ENCODE results near the gene CTAGE15. TPM values are rescaled to one million over a fixed set of nuclear protein-coding genes. Genes with fewer than 3 reads are reported as not detected.
"Not testable (repeated sequence)": the region's sequence is repeated elsewhere in the genome, so short reads cannot be mapped to it uniquely, and the experiment has no call there.

The CTAGE15 gene
- 0.47 TPM for total RNA-seq

GRCh38 chr7:143571501-143571900 lies at the start of gene CTAGE15:
TSS of gene CTAGE15 (plus strand) at chr7:143571801. CDS start at chr7:143571818, 17 bp downstream.
- DNase-seq, result not testable (repeated sequence)

GRCh38 chr7:143522309-143522916 lies 49.2 kb upstream of the CTAGE15 start:
- DNase-seq, result not testable (repeated sequence)

- DNase-seq, result not testable (repeated sequence)
Observed at GRCh38 chr7:143531169-143531926, 40.3 kb upstream of the CTAGE15 start.

GRCh38 chr7:143531932-143532331 lies 39.7 kb upstream of the CTAGE15 start:
- DNase-seq, result not testable (repeated sequence)

- DNase-seq, result not testable (repeated sequence)
Observed at GRCh38 chr7:143533213-143533839, 38.3 kb upstream of the CTAGE15 start.

GRCh38 chr7:143536443-143536842 lies 35.2 kb upstream of the CTAGE15 start:
- DNase-seq, result not testable (repeated sequence)

- not testable (repeated sequence) for DNase-seq
Observed at GRCh38 chr7:143543288-143544038, 28.1 kb upstream of the CTAGE15 start.

GRCh38 chr7:143555968-143556367 lies 15.6 kb upstream of the CTAGE15 start:
- DNase-seq, result not testable (repeated sequence)

- DNase-seq, result not testable (repeated sequence)
Observed at GRCh38 chr7:143563306-143563705, 8.3 kb upstream of the CTAGE15 start.

GRCh38 chr7:143566001-143566400 lies 5.6 kb upstream of the CTAGE15 start:
- DNase-seq, result not testable (repeated sequence)

GRCh38 chr7:143588183-143588582 lies 16.6 kb downstream of the CTAGE15 start:
- not testable (repeated sequence) for DNase-seq

- not testable (repeated sequence) for DNase-seq
Observed at GRCh38 chr7:143589897-143590296, 18.3 kb downstream of the CTAGE15 start.

- DNase-seq, result not testable (repeated sequence)
Observed at GRCh38 chr7:143598086-143598485, 26.5 kb downstream of the CTAGE15 start.

GRCh38 chr7:143603549-143603948 lies 31.9 kb downstream of the CTAGE15 start:
- not testable (repeated sequence) for DNase-seq

- DNase-seq, result not testable (repeated sequence)
Observed at GRCh38 chr7:143606088-143606487, 34.5 kb downstream of the CTAGE15 start.

- not testable (repeated sequence) for DNase-seq
Observed at GRCh38 chr7:143615545-143615944, 43.9 kb downstream of the CTAGE15 start.

GRCh38 chr7:143617204-143617603 lies 45.6 kb downstream of the CTAGE15 start:
- not testable (repeated sequence) for DNase-seq

GRCh38 chr7:143620058-143620457 lies 48.5 kb downstream of the CTAGE15 start:
- DNase-seq, result not testable (repeated sequence)

- not testable (repeated sequence) for DNase-seq
Observed at GRCh38 chr7:143620646-143621045, 49.0 kb downstream of the CTAGE15 start, which contains the start of gene TCAF2. TSS of gene TCAF2 (plus strand) at chr7:143620974.

GRCh38 chr7:143621175-143621574 lies 49.6 kb downstream of the CTAGE15 start:
- DNase-seq, result not testable (repeated sequence)

- DNase-seq, result not testable (repeated sequence)
Observed at GRCh38 chr7:143622130-143622529, 50.5 kb downstream of the CTAGE15 start.

Measured in occipital lobe (tissue), 2 donors.